ENCODE data around the gene CREB3L4. TPM values are rescaled to one million over a fixed set of nuclear protein-coding genes. Genes with fewer than 3 reads are reported as not detected.

Gene CREB3L4
- total RNA-seq, 1 donor from 2014 or later, result 11.1 TPM

DNA sequence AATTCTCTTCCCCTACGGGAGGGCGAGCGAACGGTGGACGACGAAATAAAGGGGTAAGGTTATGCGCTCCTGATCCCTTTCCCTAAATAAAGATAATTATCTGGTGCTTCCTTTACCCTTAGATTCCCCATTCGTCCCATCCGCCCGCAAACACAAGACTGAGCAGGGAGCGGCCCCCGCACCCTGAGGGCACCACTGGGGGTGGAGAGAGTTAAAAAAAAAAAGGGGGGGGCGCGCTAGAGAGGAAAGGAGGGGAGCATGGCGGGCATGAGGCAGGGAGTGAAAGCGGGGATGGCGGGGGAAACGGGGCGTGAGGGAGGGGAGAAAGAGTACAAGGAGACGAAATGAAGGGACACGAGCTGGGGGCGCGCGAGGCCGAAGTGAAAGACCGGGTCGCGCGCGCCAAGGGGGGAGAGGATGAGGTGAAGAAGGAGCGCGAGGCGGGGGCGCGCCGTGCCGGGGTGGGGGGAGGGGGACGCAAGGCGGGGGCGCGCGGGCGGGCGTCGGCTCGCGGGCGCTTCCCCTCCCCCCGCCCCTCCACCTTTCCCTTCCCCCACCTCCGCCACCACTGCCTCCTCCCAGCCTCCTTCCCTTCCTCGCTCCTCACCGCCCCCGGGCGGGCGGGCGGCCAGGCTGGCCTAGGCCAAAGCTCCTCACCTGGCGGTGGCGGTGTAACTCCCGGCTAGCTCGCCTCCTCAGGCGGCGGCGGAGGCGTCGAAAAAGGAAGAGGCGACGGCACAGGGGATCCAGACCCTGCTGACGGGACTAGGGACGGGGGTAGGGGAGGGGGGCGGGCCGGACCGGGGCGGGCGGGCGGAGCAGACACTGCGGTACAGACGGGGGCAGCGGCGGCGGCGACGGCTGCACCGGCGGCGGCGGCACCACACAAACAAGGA lies 45.4 kb upstream of the CREB3L4 start:
- H3K27ac Mint-ChIP-seq (ENCODE audit: unreplicated experiment), result peak overlapping the region; percentile 81
- H3K27me3 Mint-ChIP-seq (ENCODE audit: unreplicated experiment), result no peaks in the 10 kb centered on the region
- TF ChIP-seq, protein P1, sequence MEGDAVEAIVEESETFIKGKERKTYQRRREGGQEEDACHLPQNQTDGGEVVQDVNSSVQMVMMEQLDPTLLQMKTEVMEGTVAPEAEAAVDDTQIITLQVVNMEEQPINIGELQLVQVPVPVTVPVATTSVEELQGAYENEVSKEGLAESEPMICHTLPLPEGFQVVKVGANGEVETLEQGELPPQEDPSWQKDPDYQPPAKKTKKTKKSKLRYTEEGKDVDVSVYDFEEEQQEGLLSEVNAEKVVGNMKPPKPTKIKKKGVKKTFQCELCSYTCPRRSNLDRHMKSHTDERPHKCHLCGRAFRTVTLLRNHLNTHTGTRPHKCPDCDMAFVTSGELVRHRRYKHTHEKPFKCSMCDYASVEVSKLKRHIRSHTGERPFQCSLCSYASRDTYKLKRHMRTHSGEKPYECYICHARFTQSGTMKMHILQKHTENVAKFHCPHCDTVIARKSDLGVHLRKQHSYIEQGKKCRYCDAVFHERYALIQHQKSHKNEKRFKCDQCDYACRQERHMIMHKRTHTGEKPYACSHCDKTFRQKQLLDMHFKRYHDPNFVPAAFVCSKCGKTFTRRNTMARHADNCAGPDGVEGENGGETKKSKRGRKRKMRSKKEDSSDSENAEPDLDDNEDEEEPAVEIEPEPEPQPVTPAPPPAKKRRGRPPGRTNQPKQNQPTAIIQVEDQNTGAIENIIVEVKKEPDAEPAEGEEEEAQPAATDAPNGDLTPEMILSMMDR (IDR thresholded peaks at IDR 0.05), result no peak
- peaks cover 40% of the 10 kb centered on the region for H3K4me1 Mint-ChIP-seq (ENCODE audit: unreplicated experiment)
- no peaks in the 10 kb centered on the region for H3K36me3 Mint-ChIP-seq (ENCODE audit: unreplicated experiment)
- DNase-seq (ENCODE audit: extremely low spot score, unreplicated experiment), result peak; percentile 84
- H3K4me3 Mint-ChIP-seq (ENCODE audit: unreplicated experiment), result peak overlapping the region; percentile 93
- H3K9me3 Mint-ChIP-seq (ENCODE audit: unreplicated experiment), result no peaks in the 10 kb centered on the region

DNA sequence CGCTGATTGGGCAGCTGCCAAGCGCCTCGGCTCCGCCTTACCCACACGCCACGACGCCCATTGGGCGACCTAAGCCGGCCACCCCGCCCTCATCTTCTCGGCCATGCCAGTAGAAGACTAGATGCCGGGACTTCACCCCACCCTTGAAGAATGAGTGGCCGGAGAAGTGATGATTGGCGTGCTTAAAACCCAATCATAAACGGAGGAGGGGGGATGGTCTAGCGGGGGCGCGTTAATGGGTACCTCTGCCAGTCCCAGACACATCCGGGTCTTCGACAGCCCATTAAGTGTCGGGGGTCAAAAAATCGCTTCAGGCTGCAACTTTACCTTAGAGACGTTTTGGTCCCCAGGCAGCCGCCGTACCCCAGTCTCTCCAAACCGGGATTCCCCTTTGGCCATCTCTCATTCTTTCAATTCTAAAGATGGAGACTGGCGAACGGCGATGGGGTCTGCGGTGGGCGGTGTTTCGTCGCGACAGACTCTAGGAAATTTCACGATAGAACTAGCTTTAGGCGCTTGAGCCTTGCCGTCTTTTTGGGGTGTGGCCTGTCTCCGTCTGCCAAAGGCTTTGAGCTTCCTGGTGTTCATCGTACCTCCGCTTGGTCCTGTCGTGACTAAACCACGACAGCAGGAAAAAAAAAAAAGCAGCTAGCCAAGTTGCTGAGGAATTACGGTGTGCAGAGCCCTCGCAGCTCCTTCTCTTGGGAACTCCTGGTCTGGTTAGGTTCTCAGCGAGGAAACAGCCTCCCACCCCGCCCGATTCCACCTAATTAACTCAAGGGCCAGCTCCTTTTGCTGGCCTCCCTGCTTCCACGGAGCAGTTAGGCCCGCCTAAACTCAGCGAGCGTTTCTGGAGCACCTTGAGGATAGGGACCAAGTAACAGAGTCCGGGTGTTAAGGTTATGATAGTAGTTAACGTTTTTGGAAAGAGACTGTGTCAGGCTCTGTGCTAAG lies 44.5 kb upstream of the CREB3L4 start, which contains the start of gene GATAD2B:
GATAD2B (minus strand) TSS at position 1 of the 954 bp plus-strand sequence. CDS start 94,625 bp downstream, outside the sequence.
- Mint-ChIP-seq H3K4me1 (ENCODE audit: unreplicated experiment) (peaks cover 36% of the 10 kb centered on the region), H3K27me3 (ENCODE audit: unreplicated experiment) (no peaks in the 10 kb centered on the region), H3K9me3 (ENCODE audit: unreplicated experiment) (no peaks in the 10 kb centered on the region), H3K4me3 (ENCODE audit: unreplicated experiment) (peak within 1 kb of the TSS; percentile 93), H3K36me3 (ENCODE audit: unreplicated experiment) (no peaks in the 10 kb centered on the region), H3K27ac (ENCODE audit: unreplicated experiment) (peak within 1 kb of the TSS; percentile 96)
- TF ChIP-seq, protein P1 (IDR thresholded peaks at IDR 0.05), result no peak
- peak; percentile 99 for DNase-seq (ENCODE audit: extremely low spot score, unreplicated experiment)

DNA sequence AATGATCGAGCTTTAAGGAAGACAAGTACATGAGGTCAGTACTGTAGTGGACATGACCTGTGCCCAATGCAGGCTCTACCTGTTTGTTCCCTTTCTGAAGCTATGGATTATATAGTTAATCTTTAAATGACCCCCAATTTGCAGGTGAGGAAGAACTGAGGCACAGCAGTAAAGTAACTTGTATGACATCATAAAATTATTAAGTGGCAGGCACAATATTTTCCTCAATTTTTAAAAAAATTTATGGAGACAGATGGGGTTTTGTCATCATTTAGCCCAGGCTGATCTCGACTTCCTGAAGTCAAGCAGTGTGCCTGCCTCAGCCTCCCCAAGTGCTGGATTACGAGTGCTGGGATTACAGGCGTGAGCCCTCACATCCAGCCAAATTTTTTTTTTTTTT lies 41.3 kb upstream of the CREB3L4 start:
- TF ChIP-seq, protein P1 (IDR thresholded peaks at IDR 0.05), result no peak
- Mint-ChIP-seq H3K27ac (ENCODE audit: unreplicated experiment) (no peak overlapping the region), H3K4me1 (ENCODE audit: unreplicated experiment) (peaks cover 17% of the 10 kb centered on the region), H3K4me3 (ENCODE audit: unreplicated experiment) (no peak overlapping the region), H3K9me3 (ENCODE audit: unreplicated experiment) (no peaks in the 10 kb centered on the region), H3K36me3 (ENCODE audit: unreplicated experiment) (peaks cover 5% of the 10 kb centered on the region), H3K27me3 (ENCODE audit: unreplicated experiment) (no peaks in the 10 kb centered on the region)
- no peak for DNase-seq (ENCODE audit: extremely low spot score, unreplicated experiment)

DNA sequence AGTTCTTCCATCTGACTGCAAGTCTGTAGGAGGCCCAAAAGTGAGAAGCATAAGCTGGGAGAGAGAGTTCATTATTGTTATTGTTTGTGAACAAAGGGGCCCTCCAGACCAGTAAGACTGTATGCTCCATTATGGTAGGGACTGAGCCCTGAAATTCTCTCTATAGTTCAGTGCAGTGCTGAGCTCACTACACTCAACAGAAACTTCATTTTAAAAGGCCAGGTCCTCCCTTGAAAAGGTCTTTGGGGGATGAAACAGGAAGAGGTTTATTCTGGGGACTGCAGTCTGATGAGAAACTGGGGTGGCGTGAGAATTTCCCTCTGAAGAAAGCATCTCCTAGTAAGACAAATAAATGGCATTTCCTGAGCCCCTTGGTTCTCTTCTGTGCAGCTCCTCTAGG lies 39.5 kb upstream of the CREB3L4 start:
- TF ChIP-seq, protein P1 (IDR thresholded peaks at IDR 0.05), result no peak
- Mint-ChIP-seq H3K27ac (ENCODE audit: unreplicated experiment) (no peak overlapping the region), H3K4me1 (ENCODE audit: unreplicated experiment) (peaks cover 14% of the 10 kb centered on the region), H3K4me3 (ENCODE audit: unreplicated experiment) (no peak overlapping the region), H3K27me3 (ENCODE audit: unreplicated experiment) (no peaks in the 10 kb centered on the region), H3K9me3 (ENCODE audit: unreplicated experiment) (no peaks in the 10 kb centered on the region), H3K36me3 (ENCODE audit: unreplicated experiment) (peaks cover 5% of the 10 kb centered on the region)
- DNase-seq (ENCODE audit: extremely low spot score, unreplicated experiment), result no peak
